Renal cortical epithelial cell (primary cell): ENCODE data around the gene JAK2. TPM values are rescaled to one million over a fixed set of nuclear protein-coding genes. Genes with fewer than 3 reads are reported as not detected.
"Not testable (repeated sequence)": the region's sequence is repeated elsewhere in the genome, so short reads cannot be mapped to it uniquely, and the experiment has no call there.

Experiments
- DNase-seq: peaks from one replicate; pipeline ENCODE4 v3.0.0-alpha.2; 2011; ENCODE audit warnings: low read depth
- total RNA-seq: library from RNA; depleted of rRNA; stranded (reverse); fragments of >200 nt; gene quantifications from 2 replicates; pipeline ENCODE4 v1.2.3, GENCODE V29; 2014

Gene JAK2
- 6.3 and 12.0 TPM in 2 replicates for total RNA-seq

DNA sequence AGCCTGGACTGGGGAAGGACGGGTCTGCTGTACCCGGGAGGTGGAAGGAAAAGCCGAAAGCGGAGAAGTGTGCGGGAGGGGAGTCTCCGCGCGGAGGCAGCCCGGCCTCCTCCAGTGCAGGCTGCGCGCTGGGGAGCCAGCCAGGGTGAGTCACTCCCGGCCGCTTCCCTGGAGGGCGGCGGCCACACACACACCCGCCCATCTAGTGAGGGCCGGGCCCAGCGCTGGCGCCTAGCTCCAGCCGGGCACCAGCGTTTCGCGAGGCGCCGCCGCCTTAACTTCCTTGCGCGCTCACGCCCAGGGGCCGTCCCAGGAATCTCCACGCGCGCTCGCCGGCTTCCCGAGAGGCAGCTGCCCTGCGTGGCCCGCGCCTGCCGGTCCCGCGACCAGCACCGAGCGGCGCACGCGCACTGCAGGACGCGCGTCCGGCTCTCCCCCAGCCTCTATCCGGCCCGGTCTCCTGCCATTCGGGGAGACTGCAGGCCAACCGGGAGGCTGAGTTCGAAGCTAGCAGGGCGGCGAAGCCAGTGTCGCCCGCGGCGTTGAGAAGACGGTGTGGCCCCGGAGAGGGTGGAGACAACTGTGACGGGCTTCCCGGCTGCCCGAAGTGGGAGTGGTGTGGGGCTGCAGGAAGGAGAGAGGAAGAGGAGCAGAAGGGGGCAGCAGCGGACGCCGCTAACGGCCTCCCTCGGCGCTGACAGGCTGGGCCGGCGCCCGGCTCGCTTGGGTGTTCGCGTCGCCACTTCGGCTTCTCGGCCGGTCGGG is at the start of gene JAK2:
JAK2 (plus strand) TSS at position 652 of the 765 bp plus-strand sequence. CDS start 36,716 bp downstream, outside the sequence.
- peak; percentile 83 for DNase-seq

- DNase-seq, result no peak
Measured at GRCh38 chr9:4936277-4936676, 48.8 kb upstream of the JAK2 start.

- DNase-seq, result no peak
Measured at GRCh38 chr9:4936823-4937222, 48.2 kb upstream of the JAK2 start.

GRCh38 chr9:4937446-4937845 is 47.6 kb upstream of the JAK2 start:
- no peak for DNase-seq

DNA sequence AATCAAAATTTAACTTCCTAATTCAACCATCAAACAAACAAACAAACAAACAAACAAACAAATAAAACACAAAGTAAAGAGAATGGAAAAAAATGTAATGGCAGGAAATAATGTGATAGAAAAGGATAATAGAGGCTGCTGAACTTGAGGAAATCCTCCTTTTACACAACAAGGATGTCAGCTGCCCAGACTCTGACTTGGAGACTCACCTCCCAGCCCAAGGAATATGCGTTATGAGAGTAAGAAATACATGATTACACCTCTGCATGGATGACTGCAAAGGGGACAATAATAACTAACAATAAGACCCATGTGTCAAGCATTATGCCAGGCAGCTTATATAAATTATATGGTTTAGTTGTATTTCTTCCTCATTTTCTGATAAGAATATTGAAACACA is 46.6 kb upstream of the JAK2 start:
- DNase-seq, result no peak

DNA sequence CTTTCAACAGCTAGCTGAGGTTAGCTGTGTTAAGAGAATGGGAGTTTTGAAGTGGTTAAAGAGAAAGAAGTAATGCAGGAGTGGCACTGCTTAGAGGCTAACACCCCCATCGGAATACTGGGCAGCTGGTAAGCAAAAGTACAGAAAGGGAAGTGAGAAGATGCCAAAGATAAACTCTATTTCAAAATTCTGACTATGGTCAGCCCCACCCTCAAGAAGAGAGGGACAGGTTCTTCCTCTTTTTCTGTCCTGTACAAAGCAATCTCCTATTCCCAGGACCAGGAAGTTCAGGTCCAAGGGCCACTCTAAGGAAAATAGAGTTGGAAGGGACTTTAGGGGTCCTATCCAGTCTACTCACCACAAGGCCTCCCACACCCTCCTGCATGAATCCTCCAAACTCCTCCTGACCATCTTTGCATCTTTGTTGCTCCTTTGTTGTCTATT is 45.9 kb upstream of the JAK2 start:
- DNase-seq, result no peak

GRCh38 chr9:4942042-4942691 is 42.9 kb upstream of the JAK2 start:
- DNase-seq, result peak; percentile 77

DNA sequence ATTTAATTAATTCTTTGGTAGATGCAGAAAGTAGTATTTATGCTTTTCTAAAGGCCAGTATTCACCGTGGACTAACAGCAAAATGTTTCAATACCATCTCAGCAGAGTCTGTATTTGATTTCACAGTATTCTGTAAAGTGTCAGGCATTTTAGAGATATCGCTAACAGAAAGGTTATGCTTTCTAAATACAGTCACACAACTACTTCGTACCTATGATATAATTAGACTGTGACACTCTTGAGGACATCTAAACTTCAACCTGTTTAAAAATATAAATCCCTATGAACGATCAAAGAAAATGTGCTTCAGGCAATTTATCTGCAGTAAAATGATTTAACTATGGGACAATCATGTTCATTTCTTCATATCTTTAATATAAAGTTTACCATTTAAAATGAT is 41.7 kb upstream of the JAK2 start:
- no peak for DNase-seq

GRCh38 chr9:4944431-4945211 is 40.5 kb upstream of the JAK2 start:
- not testable (repeated sequence) for DNase-seq

- no peak for DNase-seq
Measured at GRCh38 chr9:4946937-4947336, 38.1 kb upstream of the JAK2 start.

- no peak for DNase-seq
Measured at GRCh38 chr9:4955836-4956235, 29.2 kb upstream of the JAK2 start.

GRCh38 chr9:4959031-4959430 is 26.0 kb upstream of the JAK2 start:
- no peak for DNase-seq

GRCh38 chr9:4962085-4962484 is 23.0 kb upstream of the JAK2 start:
- DNase-seq, result no peak

- no peak for DNase-seq
Measured at GRCh38 chr9:4964540-4964939, 20.5 kb upstream of the JAK2 start.

- DNase-seq, result no peak
Measured at GRCh38 chr9:4965174-4965821, 19.8 kb upstream of the JAK2 start.

GRCh38 chr9:4967523-4967922 is 17.5 kb upstream of the JAK2 start:
- DNase-seq, result no peak

- DNase-seq, result no peak
Measured at GRCh38 chr9:4969130-4969529, 15.9 kb upstream of the JAK2 start.

DNA sequence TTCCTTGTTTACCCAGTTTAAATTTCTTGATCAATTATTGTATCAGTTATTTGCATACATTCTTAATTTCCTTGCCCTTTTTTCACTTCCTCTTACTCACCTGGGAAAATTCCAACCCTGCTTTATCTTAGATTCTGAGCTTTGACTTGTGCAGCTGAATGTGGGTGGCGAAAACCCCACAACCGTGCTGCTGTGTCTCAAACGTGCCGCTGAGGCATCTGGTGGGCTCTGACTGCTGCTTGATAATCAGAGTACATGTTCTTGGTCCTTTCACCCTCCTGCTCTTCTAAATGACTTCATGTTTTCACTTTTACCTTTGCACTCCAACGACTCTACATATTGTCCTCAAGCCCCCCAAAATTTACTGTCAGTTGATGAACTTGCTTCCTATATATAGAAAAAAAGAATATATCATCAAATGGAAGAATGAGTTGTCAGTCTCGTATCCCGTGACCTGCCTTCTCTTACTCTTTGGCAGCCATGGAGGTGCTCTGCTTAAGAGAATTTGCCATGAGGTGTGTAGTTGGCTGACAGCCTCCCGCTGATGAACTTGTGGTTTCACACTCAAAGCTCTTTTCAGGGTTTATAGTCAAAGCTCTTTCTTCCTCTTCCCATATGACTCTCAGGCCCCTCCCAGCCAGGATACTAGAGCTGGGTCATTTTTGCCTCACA is 14.0 kb upstream of the JAK2 start:
- DNase-seq, result peak; percentile 14

- no peak for DNase-seq
Measured at GRCh38 chr9:4973246-4973645, 11.8 kb upstream of the JAK2 start.

DNA sequence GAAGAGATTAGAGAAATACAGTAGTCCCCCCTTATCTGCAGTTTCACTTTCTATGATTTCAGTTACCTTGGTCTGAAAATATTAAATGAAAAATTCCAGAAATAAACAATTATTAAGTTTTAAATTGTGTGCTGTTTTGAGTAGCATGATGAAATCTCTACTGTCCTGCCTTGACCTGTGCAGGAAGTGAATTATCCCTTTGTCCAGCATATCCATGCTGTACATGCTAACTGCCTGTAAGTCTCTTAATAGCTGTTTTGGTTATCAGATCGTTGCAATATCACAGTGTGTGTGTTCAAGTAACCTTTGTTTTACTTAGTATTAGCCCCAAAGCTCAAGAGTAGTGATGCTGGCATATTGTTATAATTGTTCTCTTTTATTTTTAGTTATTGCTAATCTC is 11.2 kb upstream of the JAK2 start:
- no peak for DNase-seq

GRCh38 chr9:4979239-4979638 is 5.8 kb upstream of the JAK2 start:
- DNase-seq, result no peak
